C4-2B (cell line): ENCODE data around the gene LAMB2.

Source experiments
- ZFX ChIP-seq: fragments of 450-650 bp; IDR thresholded peaks from 2 replicates; pipeline ENCODE4 v1.6.1; 2017
- TF ChIP-seq, protein P1 (sequence below): fragments of 450-650 bp; conservative IDR thresholded peaks from 2 replicates; pipeline ENCODE4 v1.5.1; 2017; ENCODE audit warnings: mild to moderate bottlenecking

GRCh38 chr3:49151610-49152009 is 18.8 kb upstream of the LAMB2 start:
- TF ChIP-seq, protein P1, sequence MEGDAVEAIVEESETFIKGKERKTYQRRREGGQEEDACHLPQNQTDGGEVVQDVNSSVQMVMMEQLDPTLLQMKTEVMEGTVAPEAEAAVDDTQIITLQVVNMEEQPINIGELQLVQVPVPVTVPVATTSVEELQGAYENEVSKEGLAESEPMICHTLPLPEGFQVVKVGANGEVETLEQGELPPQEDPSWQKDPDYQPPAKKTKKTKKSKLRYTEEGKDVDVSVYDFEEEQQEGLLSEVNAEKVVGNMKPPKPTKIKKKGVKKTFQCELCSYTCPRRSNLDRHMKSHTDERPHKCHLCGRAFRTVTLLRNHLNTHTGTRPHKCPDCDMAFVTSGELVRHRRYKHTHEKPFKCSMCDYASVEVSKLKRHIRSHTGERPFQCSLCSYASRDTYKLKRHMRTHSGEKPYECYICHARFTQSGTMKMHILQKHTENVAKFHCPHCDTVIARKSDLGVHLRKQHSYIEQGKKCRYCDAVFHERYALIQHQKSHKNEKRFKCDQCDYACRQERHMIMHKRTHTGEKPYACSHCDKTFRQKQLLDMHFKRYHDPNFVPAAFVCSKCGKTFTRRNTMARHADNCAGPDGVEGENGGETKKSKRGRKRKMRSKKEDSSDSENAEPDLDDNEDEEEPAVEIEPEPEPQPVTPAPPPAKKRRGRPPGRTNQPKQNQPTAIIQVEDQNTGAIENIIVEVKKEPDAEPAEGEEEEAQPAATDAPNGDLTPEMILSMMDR: no peak
- TF ChIP-seq ZFX: no peak
